ENCODE data around the gene TADA3.

TADA3 gene

GRCh38 chr3:9744162-9744561 lies 48.1 kb downstream of the TADA3 start:
- Histone ChIP-seq H3K36me3 (ENCODE audit: low read depth) (peaks cover 79% of the 10 kb centered on the region), H3K27me3 (ENCODE audit: insufficient read depth, poor library complexity, severe bottlenecking) (no peaks in the 10 kb centered on the region), H3K4me3 (ENCODE audit: severe bottlenecking) (no peak overlapping the region), H3K9me3 (ENCODE audit: severe bottlenecking) (no peaks in the 10 kb centered on the region), H3K4me1 (ENCODE audit: insufficient read depth, poor library complexity, severe bottlenecking) (no peaks in the 10 kb centered on the region), H3K27ac (ENCODE audit: poor library complexity, severe bottlenecking) (no peak overlapping the region)
- DNase-seq (ENCODE audit: low spot score) (no peak), ATAC-seq (ENCODE audit: low read depth) (no peak)
- no peak for TF ChIP-seq CTCF (IDR thresholded peaks at IDR 0.05; ENCODE audit: poor library complexity, severe bottlenecking)

GRCh38 chr3:9743548-9743947 lies 48.7 kb downstream of the TADA3 start:
- no peaks in the 10 kb centered on the region for H3K9me3 ChIP-seq (ENCODE audit: severe bottlenecking)
- TF ChIP-seq CTCF (IDR thresholded peaks at IDR 0.05; ENCODE audit: poor library complexity, severe bottlenecking): no peak
- peaks cover 85% of the 10 kb centered on the region for H3K36me3 ChIP-seq (ENCODE audit: low read depth)
- H3K27me3 ChIP-seq (ENCODE audit: insufficient read depth, poor library complexity, severe bottlenecking): no peaks in the 10 kb centered on the region
- ATAC-seq (ENCODE audit: low read depth): no peak
- H3K27ac ChIP-seq (ENCODE audit: poor library complexity, severe bottlenecking): no peak overlapping the region
- DNase-seq (ENCODE audit: low spot score): no peak
- no peak overlapping the region for H3K4me3 ChIP-seq (ENCODE audit: severe bottlenecking)
- no peaks in the 10 kb centered on the region for H3K4me1 ChIP-seq (ENCODE audit: insufficient read depth, poor library complexity, severe bottlenecking)

- H3K27me3 ChIP-seq (ENCODE audit: insufficient read depth, poor library complexity, severe bottlenecking): no peaks in the 10 kb centered on the region
- peaks cover 95% of the 10 kb centered on the region for H3K36me3 ChIP-seq (ENCODE audit: low read depth)
- no peak for ATAC-seq (ENCODE audit: low read depth)
- TF ChIP-seq CTCF (IDR thresholded peaks at IDR 0.05; ENCODE audit: poor library complexity, severe bottlenecking): no peak
- H3K9me3 ChIP-seq (ENCODE audit: severe bottlenecking): no peaks in the 10 kb centered on the region
- H3K4me3 ChIP-seq (ENCODE audit: severe bottlenecking): no peak overlapping the region
- DNase-seq (ENCODE audit: low spot score): no peak
- no peaks in the 10 kb centered on the region for H3K4me1 ChIP-seq (ENCODE audit: insufficient read depth, poor library complexity, severe bottlenecking)
- H3K27ac ChIP-seq (ENCODE audit: poor library complexity, severe bottlenecking): no peak overlapping the region
Observed at GRCh38 chr3:9742560-9742959, 49.7 kb downstream of the TADA3 start.

GRCh38 chr3:9739181-9739580 lies 53.1 kb downstream of the TADA3 start:
- peaks cover 93% of the 10 kb centered on the region for H3K36me3 ChIP-seq (ENCODE audit: low read depth)

More at GRCh38 chr3:9739181-9739580, 53.1 kb downstream of the TADA3 start:
- no peak overlapping the region for H3K4me3 ChIP-seq (ENCODE audit: severe bottlenecking)
- TF ChIP-seq CTCF (IDR thresholded peaks at IDR 0.05; ENCODE audit: poor library complexity, severe bottlenecking): no peak
- no peaks in the 10 kb centered on the region for H3K27me3 ChIP-seq (ENCODE audit: insufficient read depth, poor library complexity, severe bottlenecking)
- H3K27ac ChIP-seq (ENCODE audit: poor library complexity, severe bottlenecking): no peak overlapping the region
- ATAC-seq (ENCODE audit: low read depth) (no peak; the same call in 2 of the 3 replicates), DNase-seq (ENCODE audit: low spot score) (no peak)
- no peaks in the 10 kb centered on the region for H3K4me1 ChIP-seq (ENCODE audit: insufficient read depth, poor library complexity, severe bottlenecking)
- H3K9me3 ChIP-seq (ENCODE audit: severe bottlenecking): no peaks in the 10 kb centered on the region

Data from RWPE2 (cell line).